Fibroblast of lung (primary cell): Measurements from ENCODE around the gene GPM6B.

Experiments
- EZH2 ChIP-seq: IDR thresholded peaks from 2 replicates; pipeline ENCODE4 v1.5.1; 2012; ENCODE audit warnings: low read length, control low read depth, mild to moderate bottlenecking; ENCODE audit errors: missing control alignments
- TF ChIP-seq, protein P1 (sequence below), 2 donors: IDR thresholded peaks in 1 of 2; conservative IDR thresholded peaks in 1 of 2; 1 replicate in 1 of 2; 2 replicates in 1 of 2; pipeline ENCODE4 v1.5.1; 2011 to 2012; ENCODE audit warnings: low read length in 2 of 2, control low read depth in 1 of 2, inconsistent platforms in 1 of 2, low read depth in 1 of 2, mild to moderate bottlenecking in 1 of 2

DNA sequence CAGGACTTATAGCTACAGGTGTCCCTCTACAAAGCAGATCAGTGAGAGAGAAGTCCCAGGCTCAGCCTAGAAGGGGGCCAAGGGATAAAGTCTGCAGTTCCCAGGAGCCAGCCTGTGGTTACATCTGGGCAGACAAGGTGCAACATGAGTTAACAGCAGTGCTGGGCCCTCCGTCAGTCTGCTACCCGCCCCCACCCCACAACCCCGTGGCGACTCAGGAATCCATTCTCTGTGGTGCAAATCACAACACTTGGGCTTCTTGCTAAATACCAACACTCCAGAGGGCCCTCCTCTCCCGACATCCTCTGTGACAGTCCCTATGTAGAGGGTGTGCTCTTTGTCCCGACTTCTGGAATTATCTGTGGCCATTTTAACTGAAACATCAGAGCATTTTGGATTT, 13.8 kb downstream of the GPM6B start:
- TF ChIP-seq, protein P1, sequence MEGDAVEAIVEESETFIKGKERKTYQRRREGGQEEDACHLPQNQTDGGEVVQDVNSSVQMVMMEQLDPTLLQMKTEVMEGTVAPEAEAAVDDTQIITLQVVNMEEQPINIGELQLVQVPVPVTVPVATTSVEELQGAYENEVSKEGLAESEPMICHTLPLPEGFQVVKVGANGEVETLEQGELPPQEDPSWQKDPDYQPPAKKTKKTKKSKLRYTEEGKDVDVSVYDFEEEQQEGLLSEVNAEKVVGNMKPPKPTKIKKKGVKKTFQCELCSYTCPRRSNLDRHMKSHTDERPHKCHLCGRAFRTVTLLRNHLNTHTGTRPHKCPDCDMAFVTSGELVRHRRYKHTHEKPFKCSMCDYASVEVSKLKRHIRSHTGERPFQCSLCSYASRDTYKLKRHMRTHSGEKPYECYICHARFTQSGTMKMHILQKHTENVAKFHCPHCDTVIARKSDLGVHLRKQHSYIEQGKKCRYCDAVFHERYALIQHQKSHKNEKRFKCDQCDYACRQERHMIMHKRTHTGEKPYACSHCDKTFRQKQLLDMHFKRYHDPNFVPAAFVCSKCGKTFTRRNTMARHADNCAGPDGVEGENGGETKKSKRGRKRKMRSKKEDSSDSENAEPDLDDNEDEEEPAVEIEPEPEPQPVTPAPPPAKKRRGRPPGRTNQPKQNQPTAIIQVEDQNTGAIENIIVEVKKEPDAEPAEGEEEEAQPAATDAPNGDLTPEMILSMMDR (conservative IDR thresholded peaks at IDR 0.05 in 1 of 2, IDR thresholded peaks at IDR 0.05 in 1 of 2; ENCODE audit: low read depth in 1 of 2, low read length in 2 of 2): no peak
- no peak for TF ChIP-seq EZH2
